PC-9 (cell line): ENCODE data around the gene RBM12. TPM values are rescaled to one million over a fixed set of nuclear protein-coding genes. Genes with fewer than 3 reads are reported as not detected.

Experiments
- BruUV-seq: library from RNA; stranded (reverse); fragments of 400-500 nt; replicated peaks from 2 replicates; lab custom pipeline; 2021; lab: Mats Ljungman, UMichigan
- CTCF ChIA-PET: fragments of 300-600 bp; sonication (Branson Sonifier 250); formaldehyde crosslinking; loops from one replicate; lab custom pipeline; 2022; ENCODE audit warnings: antibody characterized with exemption; lab: Charles Lee
- POLR2A ChIA-PET: fragments of 300-600 bp; sonication (Branson Sonifier 250); formaldehyde crosslinking; loops from one replicate; lab custom pipeline; 2022; ENCODE audit warnings: antibody characterized with exemption; ENCODE audit not compliant: unreplicated experiment; lab: Charles Lee
- DNase-seq, 2 experiments: peaks; one replicate each; pipeline versions ENCODE4 v3.0.0 to v3.0.0-alpha.2; 2015 to 2022; ENCODE audit warnings: mixed read lengths in 1 of 2
- H2AFZ ChIP-seq: fragments of 200-600 bp; sonication (generic); 2 replicates; pipeline ENCODE4 v1.8.1; 2017; ENCODE audit warnings: antibody characterized with exemption
- H3F3A ChIP-seq: fragments of 200-600 bp; sonication (generic); 2 replicates; pipeline ENCODE4 v1.8.1; 2017; ENCODE audit warnings: antibody characterized with exemption, mild to moderate bottlenecking, low read depth; ENCODE audit not compliant: insufficient read depth
- H3K27ac ChIP-seq: fragments of 200-600 bp; sonication (generic); 2 replicates; pipeline ENCODE4 v1.6.1; 2016; ENCODE audit warnings: mixed run types
- H3K27me3 ChIP-seq: fragments of 200-600 bp; sonication (generic); 2 replicates; pipeline ENCODE4 v1.6.1; 2016; ENCODE audit warnings: low read depth, mixed run types; ENCODE audit not compliant: insufficient read depth
- H3K36me3 ChIP-seq: fragments of 200-600 bp; sonication (generic); 2 replicates; pipeline ENCODE4 v1.6.1; 2016; ENCODE audit warnings: low read depth, mixed run types
- H3K4me1 ChIP-seq: fragments of 200-600 bp; sonication (generic); replicated peaks from 2 replicates; pipeline ENCODE4 v1.6.1; 2016; ENCODE audit warnings: mixed run types; ENCODE audit not compliant: insufficient read depth
- H3K4me2 ChIP-seq: fragments of 200-600 bp; sonication (generic); 2 replicates; pipeline ENCODE4 v1.6.1; 2017; ENCODE audit warnings: mixed run types
- H3K4me3 ChIP-seq: fragments of 200-600 bp; sonication (generic); 2 replicates; pipeline ENCODE4 v1.6.1; 2016; ENCODE audit warnings: mixed run types
- H3K79me2 ChIP-seq: fragments of 200-600 bp; sonication (generic); 2 replicates; pipeline ENCODE4 v1.6.1; 2017; ENCODE audit warnings: low read depth, mixed run types
- H3K9me2 ChIP-seq: fragments of 200-600 bp; sonication (generic); 2 replicates; pipeline ENCODE4 v1.8.1; 2017; ENCODE audit warnings: mild to moderate bottlenecking; ENCODE audit not compliant: insufficient read depth
- H3K9me3 ChIP-seq: fragments of 200-600 bp; sonication (generic); 2 replicates; pipeline ENCODE4 v1.8.1; 2016; ENCODE audit warnings: low read depth; ENCODE audit not compliant: insufficient read depth
- H4K20me1 ChIP-seq: fragments of 200-600 bp; sonication (generic); 2 replicates; pipeline ENCODE4 v1.8.1; 2017; ENCODE audit not compliant: insufficient read depth
- EZH2 ChIP-seq: fragments of 200-600 bp; sonication (generic); IDR thresholded peaks from 2 replicates; pipeline ENCODE4 v1.8.0; 2017; ENCODE audit warnings: antibody characterized with exemption, low read depth
- intact Hi-C: fragments of 100-400 bp; cut with micrococcal nuclease; formaldehyde crosslinking; loops from one replicate; pipeline ENCODE4 v1.10.0; 2022; ENCODE audit not compliant: unreplicated experiment
- total RNA-seq: library from RNA; stranded (reverse); gene quantifications from 2 replicates; pipeline ENCODE4 v1.2.3, GENCODE V29; 2021
- TF ChIP-seq, protein P1 (sequence below): fragments of 200-600 bp; sonication (generic); conservative IDR thresholded peaks from 2 replicates; pipeline ENCODE4 v1.6.1; 2017; ENCODE audit warnings: mixed run types, antibody characterized with exemption, mild to moderate bottlenecking, moderate library complexity

Gene RBM12
- total RNA-seq, 1 experiment from 2014 or later: 81.2 TPM

DNA sequence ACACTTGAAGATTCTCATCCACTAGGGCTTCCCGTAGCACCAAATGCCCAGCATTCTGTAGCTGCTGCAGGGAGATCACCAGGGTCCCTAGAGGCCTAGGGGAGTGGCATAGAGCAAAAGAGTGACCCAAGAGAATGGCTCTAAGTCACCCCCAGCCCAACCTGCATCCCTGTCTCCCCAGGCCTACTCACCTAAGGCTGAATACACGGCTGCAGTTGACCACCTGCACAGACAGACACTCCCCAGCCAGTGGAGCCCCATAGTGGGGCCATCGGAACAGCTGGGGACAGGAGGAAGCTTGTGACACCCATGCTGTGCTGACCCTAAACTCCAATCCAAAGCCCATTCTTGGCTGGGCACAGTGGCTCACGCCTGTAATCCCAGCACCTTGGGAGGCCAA is 58.6 kb downstream of the RBM12 start:
- ChIA-PET CTCF (interaction anchor here (0.7 kb wide), 1 partner anchor 60 kb away, joined by 4 read pairs; no protein-coding TSS in a partner anchor), POLR2A (interaction anchor here (0.5 to 0.9 kb wide), 4 partner anchors 10 to 241 kb away, joined by 4 to 31 read pairs (median 14); partner anchors contain the start of gene SPAG4)
- Histone ChIP-seq H3K4me3 (peak overlapping the region; percentile 57; the same call in 1 of the 2 replicates), H3K36me3 (peaks cover 9% of the 10 kb centered on the region; the same call in 1 of the 2 replicates), H3K9me2 (no peaks in the 10 kb centered on the region), H2AFZ (no peak overlapping the region), H3K4me2 (peak overlapping the region; percentile 84), H3K79me2 (peaks cover 32% of the 10 kb centered on the region), H3F3A (peaks cover 4% of the 10 kb centered on the region; the same call in 1 of the 2 replicates), H3K9me3 (no peaks in the 10 kb centered on the region), H3K27me3 (no peaks in the 10 kb centered on the region), H3K27ac (no peak overlapping the region), H3K4me1 (peaks cover 39% of the 10 kb centered on the region), H4K20me1 (no peaks in the 10 kb centered on the region)
- intact Hi-C loops: loop anchor here (2.0 kb wide), 1 partner anchor 29 kb away; no protein-coding TSS in a partner anchor
- no TSS peak for BruUV-seq
- no peak for DNase-seq
- TF ChIP-seq, protein P1, sequence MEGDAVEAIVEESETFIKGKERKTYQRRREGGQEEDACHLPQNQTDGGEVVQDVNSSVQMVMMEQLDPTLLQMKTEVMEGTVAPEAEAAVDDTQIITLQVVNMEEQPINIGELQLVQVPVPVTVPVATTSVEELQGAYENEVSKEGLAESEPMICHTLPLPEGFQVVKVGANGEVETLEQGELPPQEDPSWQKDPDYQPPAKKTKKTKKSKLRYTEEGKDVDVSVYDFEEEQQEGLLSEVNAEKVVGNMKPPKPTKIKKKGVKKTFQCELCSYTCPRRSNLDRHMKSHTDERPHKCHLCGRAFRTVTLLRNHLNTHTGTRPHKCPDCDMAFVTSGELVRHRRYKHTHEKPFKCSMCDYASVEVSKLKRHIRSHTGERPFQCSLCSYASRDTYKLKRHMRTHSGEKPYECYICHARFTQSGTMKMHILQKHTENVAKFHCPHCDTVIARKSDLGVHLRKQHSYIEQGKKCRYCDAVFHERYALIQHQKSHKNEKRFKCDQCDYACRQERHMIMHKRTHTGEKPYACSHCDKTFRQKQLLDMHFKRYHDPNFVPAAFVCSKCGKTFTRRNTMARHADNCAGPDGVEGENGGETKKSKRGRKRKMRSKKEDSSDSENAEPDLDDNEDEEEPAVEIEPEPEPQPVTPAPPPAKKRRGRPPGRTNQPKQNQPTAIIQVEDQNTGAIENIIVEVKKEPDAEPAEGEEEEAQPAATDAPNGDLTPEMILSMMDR: no peak
- TF ChIP-seq EZH2: no peak

DNA sequence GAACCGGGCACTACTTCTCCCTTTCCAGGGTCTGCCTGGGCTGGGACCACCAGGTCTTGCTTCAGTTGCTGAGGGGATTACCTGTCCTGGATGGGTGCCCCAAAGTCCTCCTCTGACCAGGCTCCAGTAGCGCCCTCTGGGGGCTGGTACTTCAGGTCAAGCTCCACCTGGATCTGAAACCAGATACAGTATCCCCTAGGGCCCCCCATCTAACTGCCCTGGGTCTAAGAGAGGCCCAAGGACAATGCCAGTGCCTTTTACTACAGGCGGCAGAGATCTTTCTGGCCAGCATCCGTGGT is 60.3 kb downstream of the RBM12 start:
- H3K36me3 ChIP-seq: peaks cover 10% of the 10 kb centered on the region; the same call in 1 of the 2 replicates
- no peaks in the 10 kb centered on the region for H3K9me3 ChIP-seq
- POLR2A ChIA-PET: no interaction called here
- peaks cover 4% of the 10 kb centered on the region; the same call in 1 of the 2 replicates for H3F3A ChIP-seq
- no TSS peak for BruUV-seq
- no peak overlapping the region for H3K4me3 ChIP-seq
- H3K79me2 ChIP-seq: peaks cover 32% of the 10 kb centered on the region
- no peak for DNase-seq
- H3K9me2 ChIP-seq: no peaks in the 10 kb centered on the region
- no peak for TF ChIP-seq EZH2
- TF ChIP-seq, protein P1: no peak; the same call in 1 of the 2 replicates
- H3K27ac ChIP-seq: no peak overlapping the region
- intact Hi-C loops: no loop called here
- no peaks in the 10 kb centered on the region for H3K27me3 ChIP-seq
- peaks cover 35% of the 10 kb centered on the region for H3K4me1 ChIP-seq
- H4K20me1 ChIP-seq: no peaks in the 10 kb centered on the region
- H2AFZ ChIP-seq: no peak overlapping the region
- H3K4me2 ChIP-seq: no peak overlapping the region
- CTCF ChIA-PET: interaction anchor here (0.6 to 1.0 kb wide), 2 partner anchors 11 to 71 kb away, joined by 3 to 4 read pairs; partner anchors contain the start of gene SPAG4

DNA sequence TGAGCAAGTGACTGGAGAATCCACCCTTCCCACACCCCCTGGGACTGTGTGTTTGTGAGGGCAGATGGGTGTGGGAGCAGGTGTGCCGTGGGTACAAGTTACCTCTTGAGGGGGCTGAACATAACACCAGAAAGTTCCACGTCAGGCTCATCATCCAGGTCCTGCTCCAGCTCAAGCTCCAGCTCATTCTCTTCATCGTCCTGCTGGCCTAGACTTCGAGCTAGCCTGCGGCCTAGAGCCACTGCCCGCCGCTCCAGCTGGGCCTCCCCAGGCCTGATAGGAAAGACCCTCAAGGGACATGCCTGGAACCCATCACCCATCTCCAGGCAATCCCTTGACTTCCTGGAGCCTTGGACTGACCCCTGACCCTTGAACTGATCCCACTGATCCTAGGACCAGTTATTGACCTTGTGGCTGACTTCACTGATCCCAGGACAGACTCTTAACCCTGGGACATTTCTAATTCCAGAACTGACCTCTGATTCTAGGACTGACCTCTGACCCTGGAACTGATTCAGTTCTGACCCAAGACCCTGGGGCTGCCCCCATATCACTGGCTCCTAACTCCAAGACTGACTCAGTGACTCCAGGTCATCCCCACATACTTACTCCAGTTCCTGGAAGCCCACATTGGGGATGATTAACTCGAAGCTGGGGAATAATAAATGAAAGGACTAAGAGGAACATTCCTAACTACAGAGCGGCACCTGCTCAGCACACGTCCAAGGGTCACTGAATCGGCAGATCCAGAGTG is 60.8 kb downstream of the RBM12 start:
- DNase-seq: no peak
- POLR2A ChIA-PET: no interaction called here
- H3K4me3 ChIP-seq: no peak overlapping the region
- H3K27ac ChIP-seq: no peak overlapping the region
- no peak overlapping the region for H2AFZ ChIP-seq
- no peaks in the 10 kb centered on the region for H4K20me1 ChIP-seq
- peaks cover 4% of the 10 kb centered on the region; the same call in 1 of the 2 replicates for H3F3A ChIP-seq
- TF ChIP-seq, protein P1: no peak
- no peak for TF ChIP-seq EZH2
- H3K36me3 ChIP-seq: peaks cover 13% of the 10 kb centered on the region; the same call in 1 of the 2 replicates
- intact Hi-C loops: no loop called here
- no peaks in the 10 kb centered on the region for H3K9me3 ChIP-seq
- H3K4me2 ChIP-seq: no peak overlapping the region
- BruUV-seq: no TSS peak
- H3K79me2 ChIP-seq: peaks cover 32% of the 10 kb centered on the region
- no peaks in the 10 kb centered on the region for H3K27me3 ChIP-seq
- CTCF ChIA-PET: no interaction called here
- peaks cover 30% of the 10 kb centered on the region for H3K4me1 ChIP-seq
- no peaks in the 10 kb centered on the region for H3K9me2 ChIP-seq
